ENCODE data around the gene IL22RA1. TPM values are rescaled to one million over a fixed set of nuclear protein-coding genes. Genes with fewer than 3 reads are reported as not detected.

The IL22RA1 gene, protein sequence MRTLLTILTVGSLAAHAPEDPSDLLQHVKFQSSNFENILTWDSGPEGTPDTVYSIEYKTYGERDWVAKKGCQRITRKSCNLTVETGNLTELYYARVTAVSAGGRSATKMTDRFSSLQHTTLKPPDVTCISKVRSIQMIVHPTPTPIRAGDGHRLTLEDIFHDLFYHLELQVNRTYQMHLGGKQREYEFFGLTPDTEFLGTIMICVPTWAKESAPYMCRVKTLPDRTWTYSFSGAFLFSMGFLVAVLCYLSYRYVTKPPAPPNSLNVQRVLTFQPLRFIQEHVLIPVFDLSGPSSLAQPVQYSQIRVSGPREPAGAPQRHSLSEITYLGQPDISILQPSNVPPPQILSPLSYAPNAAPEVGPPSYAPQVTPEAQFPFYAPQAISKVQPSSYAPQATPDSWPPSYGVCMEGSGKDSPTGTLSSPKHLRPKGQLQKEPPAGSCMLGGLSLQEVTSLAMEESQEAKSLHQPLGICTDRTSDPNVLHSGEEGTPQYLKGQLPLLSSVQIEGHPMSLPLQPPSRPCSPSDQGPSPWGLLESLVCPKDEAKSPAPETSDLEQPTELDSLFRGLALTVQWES
- total RNA-seq (100 to 1,000 TPM in 4 of 6 donors, 10 to 100 TPM in 2; 62.5 to 164 (median 123) TPM), polyA plus RNA-seq (10 to 100 TPM; 68.8 to 87.5 TPM)

DNA sequence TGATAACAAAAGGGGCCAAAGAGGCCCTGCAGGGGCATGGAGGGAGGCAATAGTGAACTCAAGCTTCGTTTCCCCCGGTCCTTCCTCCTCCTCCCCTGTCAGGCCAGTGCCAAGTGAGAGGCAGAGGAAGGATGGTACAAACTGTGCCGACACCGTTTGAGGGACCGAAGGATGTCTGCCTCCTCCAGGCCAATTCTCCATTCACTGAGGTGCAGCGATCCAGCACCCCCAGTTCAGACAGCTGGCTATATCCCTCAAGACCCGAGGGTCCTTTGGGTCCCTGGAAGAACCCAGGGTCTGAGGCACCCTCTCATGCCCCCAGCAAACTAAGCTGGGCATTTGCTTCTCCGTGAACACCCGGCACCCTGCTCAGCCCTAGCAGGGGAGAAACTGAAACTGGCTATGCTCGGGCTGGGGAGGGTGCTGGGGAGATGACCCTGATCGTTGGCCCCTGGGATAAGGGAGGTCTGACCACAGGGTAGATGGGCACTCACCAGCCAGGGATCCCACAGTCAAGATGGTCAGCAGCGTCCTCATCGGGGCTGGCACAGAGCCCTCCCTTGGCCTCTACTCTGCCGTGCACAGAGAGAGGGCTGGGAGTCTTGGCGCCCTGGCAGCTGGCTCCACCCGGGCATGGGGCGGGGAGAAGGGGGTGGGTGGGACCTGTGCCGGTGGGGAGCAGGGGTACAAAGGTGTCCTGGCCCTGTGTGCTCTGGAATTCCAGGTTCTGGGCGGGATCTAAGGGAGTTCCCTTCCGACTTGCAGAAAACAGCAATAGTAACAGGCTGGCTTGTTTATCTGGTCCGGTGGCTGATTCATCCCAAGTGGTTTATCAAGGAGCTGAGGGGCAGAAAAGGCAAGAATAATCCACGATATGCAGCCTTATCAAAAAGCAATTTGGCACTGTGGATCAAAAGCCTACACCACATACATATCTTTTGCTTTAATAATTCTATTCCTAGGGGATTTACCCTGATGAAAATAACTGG lies at the start of gene IL22RA1:
Gene IL22RA1 (minus strand): TSS at position 595 of the 989 bp plus-strand sequence. CDS start 58 bp downstream, at position 537.
- Histone ChIP-seq H3K9me3 (no peaks in the 10 kb centered on the region), H3K27ac (peak within 1 kb of the TSS; percentile 75 to 87 (median 82)), H3K27me3 (no peaks in the 10 kb centered on the region), H3K4me1 (peaks cover 0 to 13% (median 5%) of the 10 kb centered on the region in 3 donors), H3K36me3 (no peaks in the 10 kb centered on the region), H3K4me3 (peak within 1 kb of the TSS; percentile 47 to 74 (median 61))
- DNase-seq (peak; percentile 87 to 96 (median 91)), FAIRE-seq (no peak), ATAC-seq (peak; percentile 63 to 80 (median 78))
- WGBS, 2 donors = 10 to 11% methylated on average over 21 to 22 of the region's 22 CpGs
- TF ChIP-seq, protein P1, sequence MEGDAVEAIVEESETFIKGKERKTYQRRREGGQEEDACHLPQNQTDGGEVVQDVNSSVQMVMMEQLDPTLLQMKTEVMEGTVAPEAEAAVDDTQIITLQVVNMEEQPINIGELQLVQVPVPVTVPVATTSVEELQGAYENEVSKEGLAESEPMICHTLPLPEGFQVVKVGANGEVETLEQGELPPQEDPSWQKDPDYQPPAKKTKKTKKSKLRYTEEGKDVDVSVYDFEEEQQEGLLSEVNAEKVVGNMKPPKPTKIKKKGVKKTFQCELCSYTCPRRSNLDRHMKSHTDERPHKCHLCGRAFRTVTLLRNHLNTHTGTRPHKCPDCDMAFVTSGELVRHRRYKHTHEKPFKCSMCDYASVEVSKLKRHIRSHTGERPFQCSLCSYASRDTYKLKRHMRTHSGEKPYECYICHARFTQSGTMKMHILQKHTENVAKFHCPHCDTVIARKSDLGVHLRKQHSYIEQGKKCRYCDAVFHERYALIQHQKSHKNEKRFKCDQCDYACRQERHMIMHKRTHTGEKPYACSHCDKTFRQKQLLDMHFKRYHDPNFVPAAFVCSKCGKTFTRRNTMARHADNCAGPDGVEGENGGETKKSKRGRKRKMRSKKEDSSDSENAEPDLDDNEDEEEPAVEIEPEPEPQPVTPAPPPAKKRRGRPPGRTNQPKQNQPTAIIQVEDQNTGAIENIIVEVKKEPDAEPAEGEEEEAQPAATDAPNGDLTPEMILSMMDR (IDR thresholded peaks at IDR 0.05) = no peak
- intact Hi-C loops (cut with DNase I) = no loop called here

DNA sequence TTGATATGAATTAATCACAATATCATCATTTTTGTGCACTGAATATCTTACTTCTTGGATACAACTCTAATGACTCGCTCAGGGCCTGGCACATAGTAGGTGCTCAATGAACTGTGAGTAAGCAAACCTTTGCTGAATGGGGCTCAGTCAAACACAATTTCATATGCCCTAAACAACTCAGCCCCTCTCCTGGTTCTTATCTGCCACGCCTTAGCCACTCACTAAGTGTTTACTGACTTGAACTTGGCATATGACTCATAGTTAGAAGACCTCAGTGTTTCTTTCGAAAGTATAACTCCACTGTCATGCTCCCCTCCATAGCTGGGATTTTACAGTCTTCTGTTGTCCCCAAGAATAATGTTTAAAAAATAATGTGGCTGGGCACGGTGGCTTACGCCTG lies 48.9 kb upstream of the IL22RA1 start:
- H3K27ac ChIP-seq = no peak overlapping the region
- DNase-seq (no peak), FAIRE-seq (no peak), ATAC-seq (peak in 1 of 4 donors; percentile 34)
- WGBS, 2 donors = 75 to 78% methylated on average over 5 of the region's 5 CpGs
- no peaks in the 10 kb centered on the region for H3K36me3 ChIP-seq
- intact Hi-C loops (cut with DNase I) = no loop called here
- H3K4me3 ChIP-seq = no peak overlapping the region
- H3K27me3 ChIP-seq = no peaks in the 10 kb centered on the region
- no peaks in the 10 kb centered on the region for H3K9me3 ChIP-seq
- TF ChIP-seq, protein P1 (IDR thresholded peaks at IDR 0.05) = no peak
- H3K4me1 ChIP-seq = no peaks in the 10 kb centered on the region

DNA sequence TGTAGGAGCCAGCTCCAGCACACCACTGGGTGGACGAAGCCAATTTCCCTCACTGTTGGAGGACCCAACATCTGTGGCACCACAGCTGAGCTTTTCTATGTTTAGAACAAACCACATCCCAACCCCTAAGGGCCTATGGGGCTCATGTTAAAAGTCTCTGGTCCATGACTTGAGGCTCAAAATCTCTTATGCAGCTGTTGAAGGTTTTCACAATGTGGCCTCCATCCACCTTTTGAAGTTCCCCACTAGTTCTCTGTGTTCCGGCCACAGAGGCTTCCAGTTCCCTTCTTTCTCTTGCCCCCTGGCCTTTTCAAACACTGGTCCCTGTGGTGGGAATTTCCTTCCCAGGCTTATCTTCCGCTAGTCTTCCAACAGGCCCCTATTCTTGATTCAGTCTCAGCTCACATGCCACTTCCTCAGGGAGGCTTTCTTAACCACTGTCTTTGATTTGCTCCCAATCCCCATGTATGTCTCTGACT lies 48.1 kb upstream of the IL22RA1 start:
- H3K9me3 ChIP-seq = no peaks in the 10 kb centered on the region
- H3K27me3 ChIP-seq = no peaks in the 10 kb centered on the region
- ATAC-seq = no peak
- no peaks in the 10 kb centered on the region for H3K36me3 ChIP-seq
- DNase-seq = no peak
- intact Hi-C loops (cut with DNase I) = no loop called here
- TF ChIP-seq, protein P1 (IDR thresholded peaks at IDR 0.05) = no peak
- no peaks in the 10 kb centered on the region for H3K4me1 ChIP-seq
- H3K4me3 ChIP-seq = no peak overlapping the region
- no peak for FAIRE-seq
- 88 to 89% methylated on average over 3 of the region's 3 CpGs for WGBS, 2 donors
- no peak overlapping the region for H3K27ac ChIP-seq

DNA sequence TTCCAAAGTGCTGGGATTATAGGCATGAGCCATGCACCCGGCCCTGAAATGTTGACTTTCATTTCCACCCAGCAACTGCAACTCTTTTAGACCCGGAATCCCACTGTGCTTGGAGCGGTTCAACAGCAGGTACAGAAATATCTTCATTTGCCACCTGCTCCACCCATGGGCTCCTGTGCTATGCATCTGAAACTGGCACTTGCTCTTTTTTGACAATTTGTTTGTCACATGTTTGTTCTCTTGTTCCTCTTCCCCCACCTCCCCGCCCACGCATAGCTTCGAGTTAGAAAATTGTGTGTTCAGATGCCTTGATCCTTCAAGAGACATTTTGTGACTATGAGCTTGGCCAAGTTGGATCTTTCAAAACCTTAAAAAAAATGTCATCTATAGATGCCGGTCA lies 46.6 kb upstream of the IL22RA1 start:
- FAIRE-seq = no peak
- no peak for ATAC-seq
- TF ChIP-seq, protein P1 (IDR thresholded peaks at IDR 0.05) = no peak
- WGBS, 2 donors = 88 to 89% methylated on average over 7 of the region's 7 CpGs
- no peak for DNase-seq
- Histone ChIP-seq H3K27me3 (no peaks in the 10 kb centered on the region), H3K9me3 (no peaks in the 10 kb centered on the region), H3K4me3 (no peak overlapping the region), H3K27ac (no peak overlapping the region), H3K4me1 (no peaks in the 10 kb centered on the region), H3K36me3 (no peaks in the 10 kb centered on the region)
- intact Hi-C loops (cut with DNase I) = loop anchor here in 1 of 3 donors (10.0 kb wide), 1 partner anchor 115 kb away; no protein-coding TSS in a partner anchor
